ENCODE measurements around the gene FKBP9.

Gene FKBP9

DNA sequence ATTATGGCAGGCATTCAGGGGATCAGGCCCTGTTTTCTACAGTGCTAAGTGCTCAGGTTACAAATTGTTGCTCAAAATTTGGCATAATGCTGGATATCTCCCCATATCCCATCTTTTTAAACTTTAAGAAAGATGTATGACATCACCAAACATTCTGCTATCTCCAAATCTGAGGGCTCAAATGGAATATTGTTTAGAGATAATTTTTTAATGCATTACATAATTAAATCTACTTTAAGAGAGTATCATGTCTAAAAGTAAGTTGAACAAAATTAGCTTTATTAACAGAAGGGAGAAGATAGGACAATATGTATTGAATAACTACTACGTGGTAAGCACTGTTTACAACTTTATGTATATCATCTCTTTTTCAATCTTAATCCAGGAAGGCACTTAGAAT is 91.5 kb downstream of the FKBP9 start:
- in situ Hi-C loops (cut with HindIII; ENCODE audit: low pct_ligation_motif_present, low sequenced_read_pairs), result no loop called here
- Histone ChIP-seq H3K4me3 (ENCODE audit: low read depth, low read length) (no peak overlapping the region), H3K36me3 (replicated peaks) (no peaks in the 10 kb centered on the region), H3K27ac (no peak overlapping the region), H3K27me3 (replicated peaks) (no peaks in the 10 kb centered on the region)
- no peak for DNase-seq
- TF ChIP-seq, protein P1, sequence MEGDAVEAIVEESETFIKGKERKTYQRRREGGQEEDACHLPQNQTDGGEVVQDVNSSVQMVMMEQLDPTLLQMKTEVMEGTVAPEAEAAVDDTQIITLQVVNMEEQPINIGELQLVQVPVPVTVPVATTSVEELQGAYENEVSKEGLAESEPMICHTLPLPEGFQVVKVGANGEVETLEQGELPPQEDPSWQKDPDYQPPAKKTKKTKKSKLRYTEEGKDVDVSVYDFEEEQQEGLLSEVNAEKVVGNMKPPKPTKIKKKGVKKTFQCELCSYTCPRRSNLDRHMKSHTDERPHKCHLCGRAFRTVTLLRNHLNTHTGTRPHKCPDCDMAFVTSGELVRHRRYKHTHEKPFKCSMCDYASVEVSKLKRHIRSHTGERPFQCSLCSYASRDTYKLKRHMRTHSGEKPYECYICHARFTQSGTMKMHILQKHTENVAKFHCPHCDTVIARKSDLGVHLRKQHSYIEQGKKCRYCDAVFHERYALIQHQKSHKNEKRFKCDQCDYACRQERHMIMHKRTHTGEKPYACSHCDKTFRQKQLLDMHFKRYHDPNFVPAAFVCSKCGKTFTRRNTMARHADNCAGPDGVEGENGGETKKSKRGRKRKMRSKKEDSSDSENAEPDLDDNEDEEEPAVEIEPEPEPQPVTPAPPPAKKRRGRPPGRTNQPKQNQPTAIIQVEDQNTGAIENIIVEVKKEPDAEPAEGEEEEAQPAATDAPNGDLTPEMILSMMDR (IDR thresholded peaks at IDR 0.05; ENCODE audit: low read depth, low read length, missing control alignments), result no peak

DNA sequence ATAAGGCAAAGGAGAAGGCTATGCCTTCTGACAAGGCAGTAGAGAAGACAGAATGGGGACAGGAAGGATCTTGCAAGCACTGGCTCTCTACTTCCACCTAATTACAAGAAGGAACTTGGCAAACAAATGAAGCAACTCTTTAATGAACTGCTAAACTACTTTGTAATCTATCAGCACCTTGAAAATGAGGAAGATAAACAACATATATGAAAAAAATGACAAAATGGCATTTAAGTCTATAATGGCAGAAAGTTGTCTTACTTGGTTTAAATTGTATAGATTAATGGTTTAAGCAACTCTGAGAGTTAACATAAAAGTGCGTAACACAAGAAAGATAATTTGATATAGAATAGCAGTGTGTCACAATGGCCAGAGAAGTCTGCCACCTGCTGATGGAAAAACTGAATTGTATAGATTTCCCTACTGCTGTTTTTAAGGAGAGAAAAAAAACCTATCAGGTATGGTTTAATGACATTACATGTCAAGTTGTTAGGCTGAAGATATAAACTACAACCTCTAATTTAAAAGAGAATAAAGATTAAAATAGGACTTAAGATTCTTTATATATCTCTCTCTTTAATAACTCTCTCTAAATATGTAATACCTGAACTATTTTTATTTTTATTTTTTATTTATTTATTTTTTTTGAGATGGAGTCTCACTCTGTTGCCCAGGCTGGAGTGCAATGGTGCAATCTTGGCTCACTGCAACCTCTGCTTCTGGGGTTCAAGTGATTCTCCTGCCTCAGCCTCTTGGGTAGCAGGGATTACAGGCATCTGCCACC is 93.5 kb downstream of the FKBP9 start:
- DNase-seq, result peak; percentile 57
- in situ Hi-C loops (cut with HindIII; ENCODE audit: low pct_ligation_motif_present, low sequenced_read_pairs), result no loop called here
- Histone ChIP-seq H3K36me3 (replicated peaks) (no peaks in the 10 kb centered on the region), H3K27ac (no peak overlapping the region), H3K27me3 (replicated peaks) (no peaks in the 10 kb centered on the region), H3K4me3 (ENCODE audit: low read depth, low read length) (no peak overlapping the region)
- TF ChIP-seq, protein P1 (IDR thresholded peaks at IDR 0.05; ENCODE audit: low read depth, low read length, missing control alignments), result peak; percentile 70

DNA sequence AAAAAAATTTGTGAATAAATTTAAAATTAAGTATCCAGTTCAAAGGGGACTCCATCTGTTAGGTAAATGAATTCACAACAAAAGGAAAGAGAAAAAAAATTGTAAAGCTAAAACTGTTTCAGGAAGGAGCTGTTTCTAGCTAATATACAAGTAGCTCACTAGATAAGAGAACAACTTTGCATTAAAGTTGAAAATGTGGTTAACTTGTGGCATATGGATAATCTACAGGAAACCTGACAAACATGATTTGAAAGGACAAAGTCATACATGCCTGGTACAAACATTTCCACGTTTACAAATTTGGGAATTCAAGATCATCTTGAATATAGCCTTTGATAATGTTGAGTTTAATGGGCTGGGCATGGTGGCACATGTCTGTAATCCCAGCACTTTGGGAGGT is 96.5 kb downstream of the FKBP9 start:
- DNase-seq, result no peak
- no peaks in the 10 kb centered on the region for H3K36me3 ChIP-seq (replicated peaks)
- no peak overlapping the region for H3K4me3 ChIP-seq (ENCODE audit: low read depth, low read length)
- H3K27me3 ChIP-seq (replicated peaks), result no peaks in the 10 kb centered on the region
- in situ Hi-C loops (cut with HindIII; ENCODE audit: low pct_ligation_motif_present, low sequenced_read_pairs), result no loop called here
- H3K27ac ChIP-seq, result peak overlapping the region; percentile 32
- TF ChIP-seq, protein P1 (IDR thresholded peaks at IDR 0.05; ENCODE audit: low read depth, low read length, missing control alignments), result no peak

DNA sequence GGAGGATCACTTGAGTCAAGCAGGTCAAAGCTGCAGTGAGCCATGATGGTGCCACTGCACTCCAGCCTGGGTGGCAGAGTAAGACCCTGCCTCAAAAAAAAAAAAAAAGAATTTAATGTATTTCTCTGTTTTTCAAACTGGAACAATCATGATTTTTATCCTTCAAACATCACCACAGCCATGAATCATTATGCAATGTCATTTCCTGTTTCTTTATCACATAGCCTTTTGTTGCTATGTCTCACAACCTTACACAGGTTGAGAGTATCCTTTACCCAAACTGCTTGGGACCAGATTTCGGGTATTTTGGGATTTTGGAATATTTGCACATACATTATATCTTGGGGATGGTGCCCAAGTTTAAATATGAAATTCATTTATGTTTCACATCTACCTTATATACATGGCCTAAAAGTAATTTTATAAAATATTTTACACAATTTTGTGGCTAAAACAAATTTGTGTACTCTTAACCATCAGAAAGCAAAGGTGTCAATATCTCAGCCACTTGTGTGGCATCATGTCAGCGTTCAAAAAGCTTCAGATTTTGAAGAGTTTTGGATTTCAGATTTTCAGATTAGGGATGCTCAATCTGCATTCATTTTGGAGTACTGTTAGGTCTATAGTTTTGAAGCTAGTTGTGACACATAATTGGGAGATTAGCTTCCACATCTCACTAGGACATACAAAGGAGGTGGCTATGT is 97.2 kb downstream of the FKBP9 start:
- in situ Hi-C loops (cut with HindIII; ENCODE audit: low pct_ligation_motif_present, low sequenced_read_pairs), result no loop called here
- TF ChIP-seq, protein P1 (IDR thresholded peaks at IDR 0.05; ENCODE audit: low read depth, low read length, missing control alignments), result no peak
- DNase-seq, result no peak
- Histone ChIP-seq H3K4me3 (ENCODE audit: low read depth, low read length) (no peak overlapping the region), H3K27ac (peak overlapping the region; percentile 32), H3K36me3 (replicated peaks) (no peaks in the 10 kb centered on the region), H3K27me3 (replicated peaks) (no peaks in the 10 kb centered on the region)

DNA sequence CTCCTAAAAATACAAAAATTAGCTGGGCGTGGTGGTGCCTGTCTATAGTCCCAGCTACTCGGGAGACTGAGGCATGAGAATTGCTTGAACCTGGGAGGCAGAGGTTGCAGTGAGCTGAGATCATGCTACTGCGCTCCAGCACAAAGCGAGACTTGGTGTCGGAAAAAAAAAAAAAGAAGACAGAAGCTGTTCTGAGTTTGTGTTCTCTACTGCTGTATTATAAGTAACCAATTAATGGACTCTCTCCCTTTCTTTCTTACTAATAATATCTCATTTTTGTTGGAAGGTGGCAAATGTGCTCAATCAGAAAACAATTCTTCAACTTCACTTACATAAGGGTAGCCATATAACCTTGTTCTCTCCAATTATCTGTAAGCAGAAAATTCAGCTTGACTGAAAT is 97.9 kb downstream of the FKBP9 start:
- no peak for DNase-seq
- H3K27me3 ChIP-seq (replicated peaks), result no peaks in the 10 kb centered on the region
- H3K4me3 ChIP-seq (ENCODE audit: low read depth, low read length), result no peak overlapping the region
- no peaks in the 10 kb centered on the region for H3K36me3 ChIP-seq (replicated peaks)
- TF ChIP-seq, protein P1 (IDR thresholded peaks at IDR 0.05; ENCODE audit: low read depth, low read length, missing control alignments), result no peak
- in situ Hi-C loops (cut with HindIII; ENCODE audit: low pct_ligation_motif_present, low sequenced_read_pairs), result no loop called here
- H3K27ac ChIP-seq, result no peak overlapping the region
